Gastrocnemius medialis (tissue), 4 donors: Measurements from ENCODE around the gene DYDC1. TPM values are rescaled to one million over a fixed set of nuclear protein-coding genes. Genes with fewer than 3 reads are reported as not detected.

Experiments
- ATAC-seq, 2 donors: fragments of 150-250 bp; one replicate each; pipeline ENCODE4 v1.9.1; 2016
- DNase-seq, 2 donors: peaks; one replicate each; pipeline ENCODE4 v3.0.0-alpha.2; 2019
- H3K27ac ChIP-seq, 4 donors: fragments of 200-600 bp; sonication (generic); 1 replicate in 1 of 4; 2 replicates in 3 of 4; pipeline ENCODE4 v1.5.1; 2016 to 2018; ENCODE audit warnings: mild to moderate bottlenecking in 2 of 4, moderate library complexity in 1 of 4
- H3K27me3 ChIP-seq, 3 donors: fragments of 200-600 bp; sonication (generic) in 2 of 3; 1 replicate in 1 of 3; 2 replicates in 2 of 3; pipeline versions ENCODE4 v1.5.1 to v1.6.0; 2016 to 2019; ENCODE audit warnings: mild to moderate bottlenecking in 1 of 3, moderate library complexity in 1 of 3
- H3K36me3 ChIP-seq, 2 donors: fragments of 200-600 bp; sonication (generic) in 1 of 2; one replicate each; pipeline ENCODE4 v1.5.1; 2017 to 2018
- H3K4me1 ChIP-seq, 2 donors: fragments of 200-600 bp; sonication (generic) in 1 of 2; one replicate each; pipeline ENCODE4 v1.5.1; 2016 to 2017; ENCODE audit warnings: mild to moderate bottlenecking in 2 of 2
- H3K4me3 ChIP-seq, 4 donors: fragments of 200-600 bp; sonication (generic) in 3 of 4; 1 replicate in 1 of 4; 2 replicates in 3 of 4; pipeline ENCODE4 v1.5.1; 2016 to 2019; ENCODE audit warnings: mild to moderate bottlenecking in 2 of 4
- H3K9me3 ChIP-seq, 3 donors: fragments of 200-600 bp; sonication (generic) in 2 of 3; 1 replicate in 1 of 3; 2 replicates in 2 of 3; pipeline ENCODE4 v1.5.1; 2016 to 2019
- CTCF ChIP-seq, 5 experiments: fragments of 450-650 bp in 3 of 5; fragments of 200-600 bp in 2 of 5; sonication (generic) in 2 of 5; IDR thresholded peaks in 4 of 5; conservative IDR thresholded peaks in 1 of 5; 1 replicate in 4 of 5; 2 replicates in 1 of 5; pipeline ENCODE4 v1.5.1; 2016 to 2019; ENCODE audit warnings: antibody characterized with exemption in 5 of 5, mild to moderate bottlenecking in 3 of 5, moderate library complexity in 3 of 5
- POLR2A ChIP-seq, 2 donors: fragments of 450-650 bp; IDR thresholded peaks; one replicate each; pipeline ENCODE4 v1.6.1; 2017; ENCODE audit warnings: antibody characterized with exemption in 2 of 2, mild to moderate bottlenecking in 2 of 2, moderate library complexity in 2 of 2
- in situ Hi-C, 4 donors: fragments of 200-750 bp; cut with MboI; loops; one replicate each; pipeline versions ENCODE4 v1.15.0 to v1.8.0; 2017; ENCODE audit warnings: low sequenced_read_pairs in 4 of 4
- intact Hi-C: fragments of 100-400 bp; cut with DNase I; formaldehyde crosslinking; loops from one replicate; pipeline ENCODE4 v1.15.1; 2023; ENCODE audit warnings: low total_unique reads
- total RNA-seq, 4 donors: library from RNA; depleted of rRNA; stranded (reverse); fragments of >200 nt; gene quantifications; one replicate each; pipeline versions ENCODE4 v1.1.0 to v1.2.3, GENCODE V29; 2016

DYDC1 gene
- total RNA-seq, 4 donors from 2014 or later = not detected

- intact Hi-C loops = no loop called here
- in situ Hi-C loops = no loop called here
- ATAC-seq = no peak
Observed at GRCh38 chr10:80390740-80391139, 34.2 kb upstream of the DYDC1 start.

DNA sequence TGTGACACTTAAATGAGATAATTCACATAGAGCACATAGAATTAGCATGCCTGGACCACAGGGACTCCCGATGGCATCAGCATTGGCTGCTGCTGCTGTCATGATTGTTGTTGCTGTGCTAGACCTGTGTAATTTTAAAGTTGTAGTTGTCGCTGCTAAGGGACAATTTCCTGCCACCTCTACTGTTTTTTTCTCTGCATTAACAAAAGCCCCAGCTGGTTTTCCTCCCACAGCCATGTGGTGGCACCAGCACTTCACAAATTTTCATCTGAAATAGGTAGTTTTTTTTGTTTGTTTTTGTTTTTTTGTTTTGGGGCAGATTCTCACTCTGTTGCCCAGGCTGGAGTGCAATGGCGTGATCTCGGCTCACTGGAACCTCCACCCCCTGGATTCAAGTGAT is 26.4 kb upstream of the DYDC1 start:
- in situ Hi-C loops = loop anchor here in 3 of 4 donors (10.0 kb wide), 2 partner anchors 62 to 122 kb away; no protein-coding TSS in a partner anchor
- Histone ChIP-seq H3K27ac (no peak overlapping the region), H3K4me3 (no peak overlapping the region), H3K27me3 (no peaks in the 10 kb centered on the region), H3K36me3 (no peaks in the 10 kb centered on the region), H3K9me3 (no peaks in the 10 kb centered on the region), H3K4me1 (peaks cover 0 to 5% of the 10 kb centered on the region in 2 donors)
- ATAC-seq (no peak), DNase-seq (no peak)
- intact Hi-C loops = loop anchor here (2.0 kb wide), 1 partner anchor 122 kb away; no protein-coding TSS in a partner anchor
- TF ChIP-seq CTCF (IDR thresholded peaks at IDR 0.05 in 4 of 5, conservative IDR thresholded peaks at IDR 0.05 in 1 of 5) = peak; percentile 18 to 63 (median 49)
- TF ChIP-seq POLR2A (IDR thresholded peaks at IDR 0.05) = no peak

More at GRCh38 chr10:80390740-80391139, 34.2 kb upstream of the DYDC1 start:
- H3K36me3 ChIP-seq = no peaks in the 10 kb centered on the region
- H3K9me3 ChIP-seq = no peaks in the 10 kb centered on the region
- H3K4me3 ChIP-seq = no peak overlapping the region
- peaks cover 0 to 6% of the 10 kb centered on the region in 2 donors for H3K4me1 ChIP-seq
- TF ChIP-seq CTCF (IDR thresholded peaks at IDR 0.05 in 4 of 5, conservative IDR thresholded peaks at IDR 0.05 in 1 of 5) = no peak
- no peak for TF ChIP-seq POLR2A (IDR thresholded peaks at IDR 0.05)
- H3K27me3 ChIP-seq = no peaks in the 10 kb centered on the region
- no peak for DNase-seq
- H3K27ac ChIP-seq = no peak overlapping the region

DNA sequence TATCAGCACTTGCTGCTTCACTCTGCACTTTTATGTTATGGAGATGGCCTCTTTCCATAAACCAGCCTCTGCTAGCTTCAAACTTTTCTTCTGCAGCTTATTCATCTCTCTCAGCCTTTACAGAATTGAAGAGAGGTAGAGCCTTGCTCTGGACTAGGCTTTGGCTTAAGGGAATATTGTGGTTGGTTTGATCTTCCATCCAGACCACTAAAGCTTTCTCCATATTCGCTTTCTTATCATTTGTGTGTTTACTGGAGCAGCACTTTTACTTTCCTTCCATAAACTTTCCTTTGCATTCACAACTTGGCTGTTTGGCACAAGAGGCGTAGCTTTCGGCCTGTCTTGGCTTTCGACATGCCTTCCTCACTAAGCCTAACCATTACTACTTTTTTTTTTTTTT is 23.6 kb upstream of the DYDC1 start:
- in situ Hi-C loops = loop anchor here in 3 of 4 donors (10.0 kb wide), 2 partner anchors 65 to 125 kb away; no protein-coding TSS in a partner anchor
- no peak overlapping the region for H3K27ac ChIP-seq

DNA sequence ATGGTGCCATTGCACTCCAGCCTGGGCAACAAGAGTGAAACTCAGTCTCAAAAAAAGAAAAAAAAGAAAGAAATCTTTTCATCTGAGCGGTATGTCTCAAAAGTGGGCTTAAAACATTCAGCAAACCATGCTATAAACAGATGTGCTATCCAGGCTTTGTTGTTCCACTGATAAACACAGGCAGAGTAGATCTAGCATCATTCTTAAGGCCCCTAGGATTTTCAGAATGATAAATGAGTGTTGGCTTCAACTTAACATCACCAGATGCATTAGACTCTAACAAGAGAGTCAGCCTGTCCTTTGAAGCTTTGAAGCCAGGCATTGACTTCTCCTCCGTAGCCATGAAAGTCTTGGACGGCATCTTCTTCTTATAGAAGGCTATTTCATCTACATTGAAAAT is 23.1 kb upstream of the DYDC1 start:
- Histone ChIP-seq H3K36me3 (no peaks in the 10 kb centered on the region), H3K4me3 (no peak overlapping the region), H3K27ac (no peak overlapping the region), H3K27me3 (no peaks in the 10 kb centered on the region), H3K4me1 (no peaks in the 10 kb centered on the region), H3K9me3 (no peaks in the 10 kb centered on the region)
- ATAC-seq (no peak), DNase-seq (no peak)
- no peak for TF ChIP-seq POLR2A (IDR thresholded peaks at IDR 0.05)
- TF ChIP-seq CTCF (IDR thresholded peaks at IDR 0.05 in 4 of 5, conservative IDR thresholded peaks at IDR 0.05 in 1 of 5) = no peak
- intact Hi-C loops (no loop called here), in situ Hi-C loops (loop anchor here in 3 of 4 donors (10.0 kb wide), 2 partner anchors 65 to 125 kb away; no protein-coding TSS in a partner anchor)

More for the DNA sequence above, 23.6 kb upstream of the DYDC1 start:
- Histone ChIP-seq H3K9me3 (no peaks in the 10 kb centered on the region), H3K27me3 (no peaks in the 10 kb centered on the region), H3K36me3 (no peaks in the 10 kb centered on the region), H3K4me3 (no peak overlapping the region), H3K4me1 (no peaks in the 10 kb centered on the region)
- TF ChIP-seq POLR2A (IDR thresholded peaks at IDR 0.05) (no peak), CTCF (IDR thresholded peaks at IDR 0.05 in 4 of 5, conservative IDR thresholded peaks at IDR 0.05 in 1 of 5) (no peak)
- intact Hi-C loops = no loop called here
- DNase-seq (no peak), ATAC-seq (no peak)

DNA sequence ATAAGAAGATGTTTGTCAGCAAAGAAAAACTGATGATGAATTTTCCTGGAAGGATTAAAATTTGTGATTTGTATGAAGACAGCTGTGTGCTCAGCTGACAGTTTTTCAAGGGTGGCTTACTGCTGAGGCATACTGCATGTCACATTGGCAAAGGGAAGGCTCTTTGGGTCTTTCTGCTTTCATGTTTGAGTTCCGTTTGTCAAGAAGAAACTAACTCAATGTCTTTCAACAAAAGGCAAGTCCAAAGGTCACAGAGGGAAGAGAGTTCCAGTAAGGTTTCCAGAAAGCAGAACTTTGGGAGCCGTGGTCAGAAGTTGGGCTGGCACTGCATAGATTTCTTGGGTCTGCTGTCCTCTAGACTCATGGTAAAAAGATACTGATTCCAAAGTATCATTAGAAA is 16.9 kb upstream of the DYDC1 start:
- no peaks in the 10 kb centered on the region for H3K4me1 ChIP-seq
- H3K36me3 ChIP-seq = no peaks in the 10 kb centered on the region
- H3K27ac ChIP-seq = no peak overlapping the region

More for the DNA sequence above, 16.9 kb upstream of the DYDC1 start:
- TF ChIP-seq POLR2A (IDR thresholded peaks at IDR 0.05) (no peak), CTCF (IDR thresholded peaks at IDR 0.05 in 4 of 5, conservative IDR thresholded peaks at IDR 0.05 in 1 of 5) (no peak)
- in situ Hi-C loops = no loop called here
- DNase-seq = no peak
- Histone ChIP-seq H3K27me3 (no peaks in the 10 kb centered on the region), H3K9me3 (no peaks in the 10 kb centered on the region), H3K4me3 (no peak overlapping the region)
- intact Hi-C loops = no loop called here
- no peak for ATAC-seq
